ENCODE measurements around the gene EHMT2. TPM values are rescaled to one million over a fixed set of nuclear protein-coding genes. Genes with fewer than 3 reads are reported as not detected.
A peak's percentile ranks its signal among the peaks of the same experiment; 100 is the strongest.

Gene EHMT2
- total RNA-seq, 1 experiment from 2014 or later = 84.0 TPM

DNA sequence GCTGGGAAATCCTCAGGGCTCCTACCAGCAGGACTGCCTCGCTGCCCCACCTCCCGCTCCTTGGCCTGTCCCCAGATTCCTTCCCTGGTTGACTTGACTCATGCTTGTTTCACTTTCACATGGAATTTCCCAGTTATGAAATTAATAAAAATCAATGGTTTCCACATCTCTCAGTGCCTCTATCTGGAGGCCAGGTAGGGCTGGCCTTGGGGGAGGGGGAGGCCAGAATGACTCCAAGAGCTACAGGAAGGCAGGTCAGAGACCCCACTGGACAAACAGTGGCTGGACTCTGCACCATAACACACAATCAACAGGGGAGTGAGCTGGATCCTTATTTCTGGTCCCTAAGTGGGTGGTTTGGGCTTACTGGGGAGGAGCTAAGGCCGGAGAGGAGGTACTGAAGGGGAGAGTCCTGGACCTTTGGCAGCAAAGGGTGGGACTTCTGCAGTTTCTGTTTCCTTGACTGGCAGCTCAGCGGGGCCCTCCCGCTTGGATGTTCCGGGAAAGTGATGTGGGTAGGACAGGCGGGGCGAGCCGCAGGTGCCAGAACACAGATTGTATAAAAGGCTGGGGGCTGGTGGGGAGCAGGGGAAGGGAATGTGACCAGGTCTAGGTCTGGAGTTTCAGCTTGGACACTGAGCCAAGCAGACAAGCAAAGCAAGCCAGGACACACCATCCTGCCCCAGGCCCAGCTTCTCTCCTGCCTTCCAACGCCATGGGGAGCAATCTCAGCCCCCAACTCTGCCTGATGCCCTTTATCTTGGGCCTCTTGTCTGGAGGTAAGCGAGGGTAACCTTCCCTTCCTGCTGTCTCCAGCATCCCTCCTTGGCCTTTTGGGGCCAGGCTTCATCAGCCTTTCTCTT, 48.2 kb upstream of the EHMT2 start, which contains the start of gene CFB:
TSS of gene CFB (plus strand) at position 589 of the 863 bp plus-strand sequence. CDS start at position 716, 127 bp downstream.
- ChIA-PET RAD21 (ENCODE audit: low non-redundant PET in 1 of 2, low total read pairs in 2 of 2, uncharacterized antibody in 2 of 2, unreplicated experiment in 2 of 2) (no interaction called here), CTCF (no interaction called here), POLR2A (interaction anchor here (0.8 kb wide), 1 partner anchor 21 kb away, joined by 3 read pairs; no protein-coding TSS in a partner anchor)
- no peaks in the 10 kb centered on the region for H3K36me3 ChIP-seq (ENCODE audit: control insufficient read depth in 1 of 2, insufficient read depth in 2 of 2, low read length in 2 of 2)
- BruUV-seq (replicated peaks) = no TSS peak
- TF ChIP-seq SP1 (IDR thresholded peaks at IDR 0.05; ENCODE audit: low read depth) (peak; percentile 29; the same call in 1 of the 2 replicates), EZH2 (IDR thresholded peaks at IDR 0.05) (no peak)
- TF ChIP-seq, protein P1, sequence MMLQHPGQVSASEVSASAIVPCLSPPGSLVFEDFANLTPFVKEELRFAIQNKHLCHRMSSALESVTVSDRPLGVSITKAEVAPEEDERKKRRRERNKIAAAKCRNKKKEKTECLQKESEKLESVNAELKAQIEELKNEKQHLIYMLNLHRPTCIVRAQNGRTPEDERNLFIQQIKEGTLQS (IDR thresholded peaks at IDR 0.05) = no peak
- ATAC-seq (peak; percentile 60), DNase-seq (ENCODE audit: low read depth, low spot score) (no peak)
- H3K4me3 ChIP-seq (replicated peaks in 1 of 2; ENCODE audit: low read depth in 1 of 2, low read length in 2 of 2) = no peak within 1 kb of the TSS
- peaks cover 10 to 50% of the 10 kb centered on the region in 2 experiments; a peak in 3 of 4 replicates for H3K4me1 ChIP-seq (ENCODE audit: control insufficient read depth in 1 of 2, insufficient read depth in 2 of 2, low read length in 2 of 2)
- no peak within 1 kb of the TSS for H3K9ac ChIP-seq (ENCODE audit: low read length)
- H3K27ac ChIP-seq (ENCODE audit: low read depth, low read length) = peak within 1 kb of the TSS; percentile 1; the same call in 1 of the 2 replicates
- intact Hi-C loops (cut with micrococcal nuclease) = no loop called here
- peak within 1 kb of the TSS; percentile 42 for H3K4me2 ChIP-seq (ENCODE audit: low read length)
- no peaks in the 10 kb centered on the region; the same call in 1 of the 2 replicates for H3K9me2 ChIP-seq (ENCODE audit: insufficient read depth)
- H2AFZ ChIP-seq (ENCODE audit: low read depth, low read length, poor library complexity, severe bottlenecking) = no peak within 1 kb of the TSS
- H3K79me2 ChIP-seq (ENCODE audit: insufficient read depth, low read length) = no peaks in the 10 kb centered on the region
- H3K27me3 ChIP-seq (ENCODE audit: insufficient read depth, low read length) = no peaks in the 10 kb centered on the region
- H3K9me3 ChIP-seq (ENCODE audit: control insufficient read depth in 1 of 2, insufficient read depth in 1 of 2, low read depth in 1 of 2, low read length in 2 of 2) = no peaks in the 10 kb centered on the region
- no peaks in the 10 kb centered on the region for H4K20me1 ChIP-seq (ENCODE audit: insufficient read depth)

DNA sequence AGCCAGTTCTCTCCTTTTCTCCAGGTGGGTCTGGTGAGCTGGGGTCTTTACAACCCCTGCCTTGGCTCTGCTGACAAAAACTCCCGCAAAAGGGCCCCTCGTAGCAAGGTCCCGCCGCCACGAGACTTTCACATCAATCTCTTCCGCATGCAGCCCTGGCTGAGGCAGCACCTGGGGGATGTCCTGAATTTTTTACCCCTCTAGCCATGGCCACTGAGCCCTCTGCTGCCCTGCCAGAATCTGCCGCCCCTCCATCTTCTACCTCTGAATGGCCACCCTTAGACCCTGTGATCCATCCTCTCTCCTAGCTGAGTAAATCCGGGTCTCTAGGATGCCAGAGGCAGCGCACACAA, 47.6 kb upstream of the EHMT2 start:
- Histone ChIP-seq H3K4me2 (ENCODE audit: low read length) (peak overlapping the region; percentile 42), H3K27ac (ENCODE audit: low read depth, low read length) (peak overlapping the region; percentile 1; the same call in 1 of the 2 replicates), H3K36me3 (ENCODE audit: control insufficient read depth in 1 of 2, insufficient read depth in 2 of 2, low read length in 2 of 2) (no peaks in the 10 kb centered on the region), H3K27me3 (ENCODE audit: insufficient read depth, low read length) (no peaks in the 10 kb centered on the region), H3K9ac (ENCODE audit: low read length) (no peak overlapping the region), H2AFZ (ENCODE audit: low read depth, low read length, poor library complexity, severe bottlenecking) (no peak overlapping the region), H3K9me3 (ENCODE audit: control insufficient read depth in 1 of 2, insufficient read depth in 1 of 2, low read depth in 1 of 2, low read length in 2 of 2) (no peaks in the 10 kb centered on the region), H3K4me1 (ENCODE audit: control insufficient read depth in 1 of 2, insufficient read depth in 2 of 2, low read length in 2 of 2) (peaks cover 14 to 56% of the 10 kb centered on the region in 2 experiments; a peak in 3 of 4 replicates), H4K20me1 (ENCODE audit: insufficient read depth) (no peaks in the 10 kb centered on the region), H3K9me2 (ENCODE audit: insufficient read depth) (no peaks in the 10 kb centered on the region; the same call in 1 of the 2 replicates), H3K79me2 (ENCODE audit: insufficient read depth, low read length) (no peaks in the 10 kb centered on the region), H3K4me3 (replicated peaks in 1 of 2; ENCODE audit: low read depth in 1 of 2, low read length in 2 of 2) (no peak overlapping the region)
- ChIA-PET CTCF (no interaction called here), RAD21 (ENCODE audit: low non-redundant PET in 1 of 2, low total read pairs in 2 of 2, uncharacterized antibody in 2 of 2, unreplicated experiment in 2 of 2) (no interaction called here), POLR2A (interaction anchor here (0.8 kb wide), 1 partner anchor 21 kb away, joined by 3 read pairs; no protein-coding TSS in a partner anchor)
- DNase-seq (ENCODE audit: low read depth, low spot score) (no peak), ATAC-seq (no peak)
- intact Hi-C loops (cut with micrococcal nuclease) = no loop called here
- no TSS peak for BruUV-seq (replicated peaks)
- no peak for TF ChIP-seq CBX3 (IDR thresholded peaks at IDR 0.05; ENCODE audit: low read depth)
- TF ChIP-seq ZFX (IDR thresholded peaks at IDR 0.05) = no peak
- no peak for TF ChIP-seq JUND (IDR thresholded peaks at IDR 0.05)
- no peak for TF ChIP-seq RAD21 (IDR thresholded peaks at IDR 0.05; ENCODE audit: low read depth)
- TF ChIP-seq, protein P2, sequence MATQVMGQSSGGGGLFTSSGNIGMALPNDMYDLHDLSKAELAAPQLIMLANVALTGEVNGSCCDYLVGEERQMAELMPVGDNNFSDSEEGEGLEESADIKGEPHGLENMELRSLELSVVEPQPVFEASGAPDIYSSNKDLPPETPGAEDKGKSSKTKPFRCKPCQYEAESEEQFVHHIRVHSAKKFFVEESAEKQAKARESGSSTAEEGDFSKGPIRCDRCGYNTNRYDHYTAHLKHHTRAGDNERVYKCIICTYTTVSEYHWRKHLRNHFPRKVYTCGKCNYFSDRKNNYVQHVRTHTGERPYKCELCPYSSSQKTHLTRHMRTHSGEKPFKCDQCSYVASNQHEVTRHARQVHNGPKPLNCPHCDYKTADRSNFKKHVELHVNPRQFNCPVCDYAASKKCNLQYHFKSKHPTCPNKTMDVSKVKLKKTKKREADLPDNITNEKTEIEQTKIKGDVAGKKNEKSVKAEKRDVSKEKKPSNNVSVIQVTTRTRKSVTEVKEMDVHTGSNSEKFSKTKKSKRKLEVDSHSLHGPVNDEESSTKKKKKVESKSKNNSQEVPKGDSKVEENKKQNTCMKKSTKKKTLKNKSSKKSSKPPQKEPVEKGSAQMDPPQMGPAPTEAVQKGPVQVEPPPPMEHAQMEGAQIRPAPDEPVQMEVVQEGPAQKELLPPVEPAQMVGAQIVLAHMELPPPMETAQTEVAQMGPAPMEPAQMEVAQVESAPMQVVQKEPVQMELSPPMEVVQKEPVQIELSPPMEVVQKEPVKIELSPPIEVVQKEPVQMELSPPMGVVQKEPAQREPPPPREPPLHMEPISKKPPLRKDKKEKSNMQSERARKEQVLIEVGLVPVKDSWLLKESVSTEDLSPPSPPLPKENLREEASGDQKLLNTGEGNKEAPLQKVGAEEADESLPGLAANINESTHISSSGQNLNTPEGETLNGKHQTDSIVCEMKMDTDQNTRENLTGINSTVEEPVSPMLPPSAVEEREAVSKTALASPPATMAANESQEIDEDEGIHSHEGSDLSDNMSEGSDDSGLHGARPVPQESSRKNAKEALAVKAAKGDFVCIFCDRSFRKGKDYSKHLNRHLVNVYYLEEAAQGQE (IDR thresholded peaks at IDR 0.05; ENCODE audit: low read depth) = no peak
- no peak for TF ChIP-seq ELF1 (IDR thresholded peaks at IDR 0.05; ENCODE audit: borderline replicate concordance, low read depth)
- TF ChIP-seq YY1 (IDR thresholded peaks at IDR 0.05; ENCODE audit: extremely low read depth, insufficient replicate concordance, low read depth, low read length) = no peak
- TF ChIP-seq POLR2A (IDR thresholded peaks at IDR 0.05; ENCODE audit: borderline replicate concordance, extremely low read depth, insufficient read depth, insufficient read length) = no peak
- TF ChIP-seq SIN3A (IDR thresholded peaks at IDR 0.05; ENCODE audit: low read depth) = no peak
- no peak for TF ChIP-seq EZH2 (IDR thresholded peaks at IDR 0.05)
- no peak for TF ChIP-seq SRF (IDR thresholded peaks at IDR 0.05; ENCODE audit: low read depth)
- no peak for TF ChIP-seq EZH2phosphoT487 (IDR thresholded peaks at IDR 0.05; ENCODE audit: borderline replicate concordance)
- TF ChIP-seq, protein P3, sequence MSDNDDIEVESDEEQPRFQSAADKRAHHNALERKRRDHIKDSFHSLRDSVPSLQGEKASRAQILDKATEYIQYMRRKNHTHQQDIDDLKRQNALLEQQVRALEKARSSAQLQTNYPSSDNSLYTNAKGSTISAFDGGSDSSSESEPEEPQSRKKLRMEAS (IDR thresholded peaks at IDR 0.05) = no peak
- TF ChIP-seq SP1 (IDR thresholded peaks at IDR 0.05; ENCODE audit: low read depth) = no peak
- no peak for TF ChIP-seq ZNF274 (IDR thresholded peaks at IDR 0.05; ENCODE audit: low read depth, low read length)

Data from HCT116 (cell line).